ENCODE measurements around the gene SMIM32.

SMIM32 gene

GRCh38 chr5:136207631-136208030 lies 14.7 kb upstream of the SMIM32 start:
- no peak overlapping the region for H3K4me3 ChIP-seq (ENCODE audit: insufficient read length, low read depth)
- TF ChIP-seq YY1 (IDR thresholded peaks at IDR 0.05; ENCODE audit: insufficient read depth, insufficient read length) = no peak
- peaks cover 9% of the 10 kb centered on the region; the same call in 1 of the 2 replicates for H3K9me3 ChIP-seq (ENCODE audit: insufficient read depth, low read length)
- peaks cover 8% of the 10 kb centered on the region for H3K4me1 ChIP-seq (ENCODE audit: insufficient read depth, insufficient read length)
- H3K36me3 ChIP-seq (ENCODE audit: insufficient read depth, insufficient read length, low read length) = no peaks in the 10 kb centered on the region
- H3K27me3 ChIP-seq (ENCODE audit: insufficient read depth, insufficient read length) = peaks cover 10% of the 10 kb centered on the region
- no peak for DNase-seq (ENCODE audit: low read depth, low spot score)
- no peak overlapping the region for H3K9ac ChIP-seq (ENCODE audit: insufficient read length, low read depth)

- TF ChIP-seq ZNF274 (IDR thresholded peaks at IDR 0.05; ENCODE audit: low read depth, low read length) (no peak), SUZ12 (IDR thresholded peaks at IDR 0.05; ENCODE audit: extremely low read depth, insufficient read depth, insufficient read length) (no peak), YY1 (IDR thresholded peaks at IDR 0.05; ENCODE audit: insufficient read depth, insufficient read length) (no peak)
These were observed 13.4 kb upstream of the SMIM32 start for GRCh38 chr5:136206361-136206760.

GRCh38 chr5:136205941-136206340 lies 13.0 kb upstream of the SMIM32 start:
- H3K4me3 ChIP-seq (ENCODE audit: insufficient read length, low read depth) = no peak overlapping the region
- no peak for DNase-seq (ENCODE audit: low read depth, low spot score)
- H3K4me1 ChIP-seq (ENCODE audit: insufficient read depth, insufficient read length) = peaks cover 8% of the 10 kb centered on the region
- H3K9ac ChIP-seq (ENCODE audit: insufficient read length, low read depth) = no peak overlapping the region
- peaks cover 9% of the 10 kb centered on the region; the same call in 1 of the 2 replicates for H3K9me3 ChIP-seq (ENCODE audit: insufficient read depth, low read length)
- TF ChIP-seq SUZ12 (IDR thresholded peaks at IDR 0.05; ENCODE audit: extremely low read depth, insufficient read depth, insufficient read length) (no peak), YY1 (IDR thresholded peaks at IDR 0.05; ENCODE audit: insufficient read depth, insufficient read length) (no peak), ZNF274 (IDR thresholded peaks at IDR 0.05; ENCODE audit: low read depth, low read length) (no peak)
- H3K36me3 ChIP-seq (ENCODE audit: insufficient read depth, insufficient read length, low read length) = no peaks in the 10 kb centered on the region
- H3K27me3 ChIP-seq (ENCODE audit: insufficient read depth, insufficient read length) = peaks cover 14% of the 10 kb centered on the region

More at GRCh38 chr5:136206361-136206760, 13.4 kb upstream of the SMIM32 start:
- Histone ChIP-seq H3K36me3 (ENCODE audit: insufficient read depth, insufficient read length, low read length) (no peaks in the 10 kb centered on the region), H3K9me3 (ENCODE audit: insufficient read depth, low read length) (peaks cover 9% of the 10 kb centered on the region; the same call in 1 of the 2 replicates), H3K27me3 (ENCODE audit: insufficient read depth, insufficient read length) (peaks cover 13% of the 10 kb centered on the region), H3K4me3 (ENCODE audit: insufficient read length, low read depth) (no peak overlapping the region), H3K9ac (ENCODE audit: insufficient read length, low read depth) (no peak overlapping the region), H3K4me1 (ENCODE audit: insufficient read depth, insufficient read length) (peaks cover 8% of the 10 kb centered on the region)
- DNase-seq (ENCODE audit: low read depth, low spot score) = no peak

- no peak for DNase-seq (ENCODE audit: low read depth, low spot score)
- Histone ChIP-seq H3K27me3 (ENCODE audit: insufficient read depth, insufficient read length) (peaks cover 18% of the 10 kb centered on the region), H3K4me3 (ENCODE audit: insufficient read length, low read depth) (no peak overlapping the region), H3K9me3 (ENCODE audit: insufficient read depth, low read length) (peaks cover 9% of the 10 kb centered on the region; the same call in 1 of the 2 replicates), H3K36me3 (ENCODE audit: insufficient read depth, insufficient read length, low read length) (no peaks in the 10 kb centered on the region), H3K9ac (ENCODE audit: insufficient read length, low read depth) (no peak overlapping the region), H3K4me1 (ENCODE audit: insufficient read depth, insufficient read length) (peaks cover 8% of the 10 kb centered on the region)
- TF ChIP-seq YY1 (IDR thresholded peaks at IDR 0.05; ENCODE audit: insufficient read depth, insufficient read length) (no peak), ZNF274 (IDR thresholded peaks at IDR 0.05; ENCODE audit: low read depth, low read length) (no peak), SUZ12 (IDR thresholded peaks at IDR 0.05; ENCODE audit: extremely low read depth, insufficient read depth, insufficient read length) (no peak)
These were observed 12.2 kb upstream of the SMIM32 start for GRCh38 chr5:136205061-136205702.

- H3K9ac ChIP-seq (ENCODE audit: insufficient read length, low read depth) = no peak overlapping the region
- no peaks in the 10 kb centered on the region for H3K36me3 ChIP-seq (ENCODE audit: insufficient read depth, insufficient read length, low read length)
- peaks cover 9% of the 10 kb centered on the region; the same call in 1 of the 2 replicates for H3K9me3 ChIP-seq (ENCODE audit: insufficient read depth, low read length)
- no peak for TF ChIP-seq YY1 (IDR thresholded peaks at IDR 0.05; ENCODE audit: insufficient read depth, insufficient read length)
- no peak for TF ChIP-seq ZNF274 (IDR thresholded peaks at IDR 0.05; ENCODE audit: low read depth, low read length)
- no peak for TF ChIP-seq SUZ12 (IDR thresholded peaks at IDR 0.05; ENCODE audit: extremely low read depth, insufficient read depth, insufficient read length)
- H3K4me3 ChIP-seq (ENCODE audit: insufficient read length, low read depth) = no peak overlapping the region
- DNase-seq (ENCODE audit: low read depth, low spot score) = no peak
- H3K27me3 ChIP-seq (ENCODE audit: insufficient read depth, insufficient read length) = peaks cover 18% of the 10 kb centered on the region
- H3K4me1 ChIP-seq (ENCODE audit: insufficient read depth, insufficient read length) = peaks cover 4% of the 10 kb centered on the region
These were observed 10.5 kb upstream of the SMIM32 start for GRCh38 chr5:136203303-136203922.

- Histone ChIP-seq H3K4me3 (ENCODE audit: insufficient read length, low read depth) (no peak overlapping the region), H3K9me3 (ENCODE audit: insufficient read depth, low read length) (peaks cover 9% of the 10 kb centered on the region; the same call in 1 of the 2 replicates), H3K9ac (ENCODE audit: insufficient read length, low read depth) (no peak overlapping the region), H3K27me3 (ENCODE audit: insufficient read depth, insufficient read length) (peaks cover 18% of the 10 kb centered on the region), H3K4me1 (ENCODE audit: insufficient read depth, insufficient read length) (peaks cover 4% of the 10 kb centered on the region), H3K36me3 (ENCODE audit: insufficient read depth, insufficient read length, low read length) (no peaks in the 10 kb centered on the region)
- TF ChIP-seq SUZ12 (IDR thresholded peaks at IDR 0.05; ENCODE audit: extremely low read depth, insufficient read depth, insufficient read length) (no peak), ZNF274 (IDR thresholded peaks at IDR 0.05; ENCODE audit: low read depth, low read length) (no peak), YY1 (IDR thresholded peaks at IDR 0.05; ENCODE audit: insufficient read depth, insufficient read length) (no peak)
- DNase-seq (ENCODE audit: low read depth, low spot score) = peak; percentile 83
These were observed 9.7 kb upstream of the SMIM32 start for GRCh38 chr5:136202469-136203205.

- no peak for TF ChIP-seq ZNF274 (IDR thresholded peaks at IDR 0.05; ENCODE audit: low read depth, low read length)
- no peak for TF ChIP-seq YY1 (IDR thresholded peaks at IDR 0.05; ENCODE audit: insufficient read depth, insufficient read length)
- TF ChIP-seq SUZ12 (IDR thresholded peaks at IDR 0.05; ENCODE audit: extremely low read depth, insufficient read depth, insufficient read length) = no peak
- Histone ChIP-seq H3K4me1 (ENCODE audit: insufficient read depth, insufficient read length) (peaks cover 4% of the 10 kb centered on the region), H3K9me3 (ENCODE audit: insufficient read depth, low read length) (peaks cover 9% of the 10 kb centered on the region; the same call in 1 of the 2 replicates), H3K27me3 (ENCODE audit: insufficient read depth, insufficient read length) (peaks cover 13% of the 10 kb centered on the region), H3K9ac (ENCODE audit: insufficient read length, low read depth) (no peak overlapping the region), H3K36me3 (ENCODE audit: insufficient read depth, insufficient read length, low read length) (no peaks in the 10 kb centered on the region), H3K4me3 (ENCODE audit: insufficient read length, low read depth) (no peak overlapping the region)
- DNase-seq (ENCODE audit: low read depth, low spot score) = no peak
These were observed 8.9 kb upstream of the SMIM32 start for GRCh38 chr5:136201870-136202269.

Data from NT2/D1 (cell line).